CD4-positive, alpha-beta T cell (primary cell): ENCODE measurements around the gene POGZ. TPM values are rescaled to one million over a fixed set of nuclear protein-coding genes. Genes with fewer than 3 reads are reported as not detected.

Source experiments
- ATAC-seq: fragments of 200-7000 bp; cut with Tn5 transposase; one replicate; pipeline ENCODE4 v1.10.0; 2022; ENCODE audit warnings: mild to moderate bottlenecking; ENCODE audit not compliant: poor library complexity
- CTCF ChIA-PET: fragments of 350-600 bp; sonication (Branson Sonifier 250); formaldehyde crosslinking; loops from one replicate; lab custom pipeline; 2021; ENCODE audit warnings: antibody characterized with exemption, inconsistent platforms; lab: Charles Lee
- POLR2A ChIA-PET: fragments of 350-600 bp; sonication (Branson Sonifier 250); formaldehyde crosslinking; loops from one replicate; lab custom pipeline; 2021; ENCODE audit warnings: antibody characterized with exemption, inconsistent platforms; lab: Charles Lee
- DNase-seq, 14 experiments: peaks; one replicate each; pipeline ENCODE4 v3.0.0-alpha.2; 2013 to 2020; ENCODE audit warnings: mixed read lengths in 2 of 14
- H3K27ac ChIP-seq, 2 donors: one replicate each; pipeline versions ENCODE4 v1.5.1 to v1.7.0; 2013; ENCODE audit warnings: low read length in 2 of 2, low read depth in 1 of 2, mild to moderate bottlenecking in 1 of 2
- H3K27me3 ChIP-seq, 2 experiments: 1 replicate in 1 of 2; 2 replicates in 1 of 2; pipeline versions ENCODE4 v1.6.1 to v1.7.0; 2013; ENCODE audit warnings: low read length in 2 of 2, control low read depth in 1 of 2, mild to moderate bottlenecking in 1 of 2, moderate library complexity in 1 of 2; ENCODE audit not compliant: insufficient read depth in 2 of 2, control insufficient read depth in 1 of 2
- H3K36me3 ChIP-seq: one replicate; pipeline ENCODE4 v1.6.1; 2013; ENCODE audit warnings: low read length, control low read depth; ENCODE audit not compliant: insufficient read depth
- H3K4me1 ChIP-seq: one replicate; pipeline ENCODE4 v1.6.1; 2013; ENCODE audit warnings: low read length, control low read depth; ENCODE audit not compliant: insufficient read depth
- H3K4me3 ChIP-seq: one replicate; pipeline ENCODE4 v1.5.1; 2013; ENCODE audit warnings: mild to moderate bottlenecking, low read length, moderate library complexity
- H3K9me3 ChIP-seq, 2 experiments: 1 replicate in 1 of 2; 2 replicates in 1 of 2; pipeline versions ENCODE4 v1.6.1 to v1.7.0; 2013; ENCODE audit warnings: low read length in 2 of 2, mild to moderate bottlenecking in 2 of 2, control low read depth in 1 of 2, moderate library complexity in 1 of 2; ENCODE audit not compliant: control insufficient read depth in 1 of 2, insufficient read depth in 1 of 2
- H3K27ac Mint-ChIP-seq: one replicate; pipeline ENCODE4 v1.8.0; 2020; ENCODE audit warnings: mixed read lengths
- H3K27me3 Mint-ChIP-seq: one replicate; pipeline ENCODE4 v1.8.0; 2021; ENCODE audit warnings: mixed read lengths
- H3K36me3 Mint-ChIP-seq: one replicate; pipeline ENCODE4 v1.8.0; 2021; ENCODE audit warnings: low read depth, mixed read lengths
- H3K4me1 Mint-ChIP-seq: one replicate; pipeline ENCODE4 v1.8.0; 2021; ENCODE audit warnings: low read depth, mixed read lengths
- H3K4me3 Mint-ChIP-seq: one replicate; pipeline ENCODE4 v1.8.0; 2020; ENCODE audit warnings: mild to moderate bottlenecking, mixed read lengths
- H3K9me3 Mint-ChIP-seq: one replicate; pipeline ENCODE4 v1.8.0; 2020; ENCODE audit warnings: mixed read lengths
- CTCF ChIP-seq: fragments of 200-600 bp; IDR thresholded peaks from one replicate; pipeline ENCODE4 v1.8.0; 2022; ENCODE audit warnings: antibody characterized with exemption, mild to moderate bottlenecking
- intact Hi-C, 2 experiments: fragments of 100-400 bp; cut with DNase I in 1 of 2; cut with micrococcal nuclease in 1 of 2; formaldehyde crosslinking; loops; one replicate each; pipeline versions ENCODE4 v1.15.1 to v1.9.0; 2023 to 2025; cut with DNase I, micrococcal nuclease
- total RNA-seq, 174 experiments: library from RNA in 2 of 174; stranded (reverse) in 2 of 174; gene quantifications; one replicate each; pipeline ENCODE4 v1.2.3 and lab custom pipeline; 2021 to 2026

Gene POGZ
- total RNA-seq, 2 experiments from 2014 or later, result 97.8 to 99.4 TPM

DNA sequence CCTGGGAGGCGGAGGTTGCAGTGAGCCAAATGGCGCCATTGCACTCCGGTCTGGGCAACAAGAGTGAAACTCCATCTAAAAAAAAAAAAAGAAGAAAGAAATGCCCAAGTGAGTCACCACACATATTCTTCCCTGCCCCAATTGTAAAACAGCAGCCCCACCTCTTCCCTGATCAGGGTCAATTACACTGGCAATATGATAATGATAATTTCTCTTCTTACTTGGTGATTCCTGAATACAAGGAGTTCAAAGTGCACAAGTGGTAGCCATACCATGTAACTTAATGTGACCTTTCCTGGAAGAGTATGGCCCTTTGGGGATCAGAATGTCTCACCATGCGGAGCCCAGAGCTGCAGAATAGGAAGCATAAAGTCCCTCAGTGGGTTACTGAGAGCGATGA, 40.1 kb upstream of the POGZ start:
- DNase-seq (no peak), ATAC-seq (no peak)
- POLR2A ChIA-PET, result no interaction called here
- intact Hi-C loops, result no loop called here
- Mint-ChIP-seq H3K4me1 (no peaks in the 10 kb centered on the region), H3K4me3 (no peak overlapping the region), H3K27ac (no peak overlapping the region), H3K9me3 (no peaks in the 10 kb centered on the region), H3K27me3 (peaks cover 6% of the 10 kb centered on the region), H3K36me3 (no peaks in the 10 kb centered on the region)
- Histone ChIP-seq H3K4me3 (no peak overlapping the region), H3K27me3 (no peaks in the 10 kb centered on the region), H3K36me3 (no peaks in the 10 kb centered on the region), H3K27ac (no peak overlapping the region), H3K9me3 (no peaks in the 10 kb centered on the region), H3K4me1 (no peaks in the 10 kb centered on the region)
- no peak for TF ChIP-seq CTCF
- CTCF ChIA-PET, result no interaction called here

DNA sequence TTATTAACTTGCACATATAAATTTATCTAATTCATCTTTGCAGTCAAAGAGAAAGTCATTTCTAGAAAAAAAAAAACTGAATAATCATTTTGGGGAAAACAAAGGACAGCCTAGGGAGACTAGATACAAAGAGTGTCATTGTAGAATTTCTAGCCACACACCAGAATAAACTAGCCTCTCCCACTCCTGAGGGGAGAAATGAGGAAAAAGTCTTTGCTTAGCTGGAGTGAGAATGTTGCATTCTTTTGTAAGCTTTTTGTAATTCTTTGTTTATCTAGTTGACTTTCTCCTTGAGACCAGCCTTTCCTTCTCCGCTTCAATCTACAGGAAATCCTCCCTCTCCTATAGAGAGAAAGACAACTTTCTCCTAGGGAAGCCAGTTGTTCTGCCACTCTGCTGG, 36.0 kb upstream of the POGZ start:
- TF ChIP-seq CTCF, result no peak
- Mint-ChIP-seq H3K27me3 (peaks cover 6% of the 10 kb centered on the region), H3K9me3 (no peaks in the 10 kb centered on the region), H3K4me3 (no peak overlapping the region), H3K27ac (no peak overlapping the region), H3K36me3 (no peaks in the 10 kb centered on the region), H3K4me1 (no peaks in the 10 kb centered on the region)
- Histone ChIP-seq H3K36me3 (no peaks in the 10 kb centered on the region), H3K4me3 (no peak overlapping the region), H3K9me3 (no peaks in the 10 kb centered on the region), H3K4me1 (no peaks in the 10 kb centered on the region), H3K27ac (no peak overlapping the region), H3K27me3 (no peaks in the 10 kb centered on the region)
- ChIA-PET CTCF (interaction anchor here (0.9 kb wide), 1 partner anchor 23 kb away, joined by 3 read pairs; no protein-coding TSS in a partner anchor), POLR2A (no interaction called here)
- DNase-seq (no peak), ATAC-seq (no peak)
- intact Hi-C loops, result no loop called here

DNA sequence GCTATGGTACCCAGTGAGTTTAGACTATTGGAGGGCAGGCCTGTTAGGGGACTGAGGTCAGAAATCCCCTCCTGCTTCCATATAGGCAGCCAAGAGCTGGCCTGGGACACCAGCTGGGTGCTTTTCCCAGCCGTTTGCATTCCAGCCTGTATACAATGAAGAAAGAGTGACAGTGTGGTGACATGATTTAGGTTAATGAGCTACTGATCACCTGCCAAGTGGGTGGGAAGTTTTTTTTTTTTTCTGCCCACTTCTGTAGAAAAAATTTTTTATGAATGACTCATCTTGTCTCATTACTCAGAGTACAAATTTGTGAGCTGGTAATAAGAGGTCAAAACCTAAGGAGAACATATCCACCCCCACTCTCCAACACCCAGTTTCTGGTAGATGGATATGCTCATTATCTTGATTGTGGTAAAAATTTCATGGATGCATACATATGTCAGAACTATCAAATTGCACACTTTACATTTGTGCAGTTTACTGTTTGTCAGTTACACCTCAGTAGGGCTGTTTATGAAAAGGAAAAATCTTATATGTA, 35.5 kb upstream of the POGZ start:
- Mint-ChIP-seq H3K4me3 (no peak overlapping the region), H3K9me3 (no peaks in the 10 kb centered on the region), H3K36me3 (no peaks in the 10 kb centered on the region), H3K27ac (no peak overlapping the region), H3K4me1 (no peaks in the 10 kb centered on the region), H3K27me3 (peaks cover 5% of the 10 kb centered on the region)
- POLR2A ChIA-PET, result interaction anchor here (1.2 kb wide), 1 partner anchor 16 kb away, joined by 6 read pairs; the partner anchor contains the start of gene CGN
- TF ChIP-seq CTCF, result no peak
- H3K27ac ChIP-seq, result no peak overlapping the region
- no peak for ATAC-seq
- H3K4me3 ChIP-seq, result no peak overlapping the region
- no peaks in the 10 kb centered on the region for H3K36me3 ChIP-seq
- H3K9me3 ChIP-seq, result no peaks in the 10 kb centered on the region
- CTCF ChIA-PET, result interaction anchor here (0.6 to 0.9 kb wide), 2 partner anchors 12 to 22 kb away, joined by 3 read pairs; no protein-coding TSS in a partner anchor
- peak in 1 of 14 experiments; percentile 24 for DNase-seq
- intact Hi-C loops, result no loop called here
- H3K4me1 ChIP-seq, result no peaks in the 10 kb centered on the region
- H3K27me3 ChIP-seq, result no peaks in the 10 kb centered on the region
